ENCODE results near the gene CNN1.

CNN1 gene

GRCh38 chr19:11538232-11539036 lies at the start of gene CNN1:
Gene CNN1, plus strand, starts transcription at chr19:11538851. Its CDS starts 77 bp downstream, at chr19:11538928.
- Mint-ChIP-seq H3K4me1 (peaks cover 23% of the 10 kb centered on the region), H3K36me3 (no peaks in the 10 kb centered on the region), H3K4me3 (peak within 1 kb of the TSS; percentile 14), H3K27me3 (peaks cover 7% of the 10 kb centered on the region), H3K9me3 (no peaks in the 10 kb centered on the region), H3K27ac (no peak within 1 kb of the TSS)
- DNase-seq (ENCODE audit: low spot score in 2 of 2) (no peak), ATAC-seq (ENCODE audit: low read depth) (no peak)

- peaks cover 19% of the 10 kb centered on the region for H3K36me3 Mint-ChIP-seq
- DNase-seq (ENCODE audit: low spot score in 2 of 2) = no peak
- no peaks in the 10 kb centered on the region for H3K9me3 Mint-ChIP-seq
- ATAC-seq (ENCODE audit: low read depth) = no peak
- H3K4me1 Mint-ChIP-seq = peaks cover 3% of the 10 kb centered on the region
- H3K27me3 Mint-ChIP-seq = no peaks in the 10 kb centered on the region
- H3K27ac Mint-ChIP-seq = no peak overlapping the region
- no peak overlapping the region for H3K4me3 Mint-ChIP-seq
Measured at GRCh38 chr19:11489378-11489777, 49.3 kb upstream of the CNN1 start.

GRCh38 chr19:11494634-11495285 lies 43.9 kb upstream of the CNN1 start:
- no peak for ATAC-seq (ENCODE audit: low read depth)
- Mint-ChIP-seq H3K4me3 (no peak overlapping the region), H3K9me3 (no peaks in the 10 kb centered on the region), H3K36me3 (peaks cover 18% of the 10 kb centered on the region), H3K4me1 (peaks cover 4% of the 10 kb centered on the region), H3K27me3 (no peaks in the 10 kb centered on the region), H3K27ac (no peak overlapping the region)
- DNase-seq (ENCODE audit: low spot score in 2 of 2) = no peak

GRCh38 chr19:11495481-11495880 lies 43.2 kb upstream of the CNN1 start:
- Mint-ChIP-seq H3K27ac (no peak overlapping the region), H3K36me3 (peaks cover 17% of the 10 kb centered on the region), H3K4me3 (no peak overlapping the region), H3K4me1 (peaks cover 3% of the 10 kb centered on the region), H3K9me3 (no peaks in the 10 kb centered on the region), H3K27me3 (no peaks in the 10 kb centered on the region)
- ATAC-seq (ENCODE audit: low read depth) (no peak), DNase-seq (ENCODE audit: low spot score in 2 of 2) (no peak)

- Mint-ChIP-seq H3K4me1 (peaks cover 3% of the 10 kb centered on the region), H3K36me3 (peaks cover 16% of the 10 kb centered on the region), H3K9me3 (no peaks in the 10 kb centered on the region), H3K27me3 (no peaks in the 10 kb centered on the region), H3K27ac (no peak overlapping the region), H3K4me3 (no peak overlapping the region)
- no peak for ATAC-seq (ENCODE audit: low read depth)
- DNase-seq (ENCODE audit: low spot score in 2 of 2) = no peak
Measured at GRCh38 chr19:11495885-11496284, 42.8 kb upstream of the CNN1 start.

- Mint-ChIP-seq H3K36me3 (peaks cover 15% of the 10 kb centered on the region), H3K27me3 (no peaks in the 10 kb centered on the region), H3K27ac (no peak overlapping the region), H3K4me1 (peaks cover 5% of the 10 kb centered on the region), H3K9me3 (no peaks in the 10 kb centered on the region), H3K4me3 (no peak overlapping the region)
- ATAC-seq (ENCODE audit: low read depth) (peak; percentile 84), DNase-seq (ENCODE audit: low spot score in 2 of 2) (peak; percentile 56 to 63)
Measured at GRCh38 chr19:11496391-11497163, 42.1 kb upstream of the CNN1 start.

- no peaks in the 10 kb centered on the region for H3K27me3 Mint-ChIP-seq
- peaks cover 12% of the 10 kb centered on the region for H3K36me3 Mint-ChIP-seq
- H3K4me1 Mint-ChIP-seq = peaks cover 8% of the 10 kb centered on the region
- peak overlapping the region; percentile 8 for H3K27ac Mint-ChIP-seq
- H3K4me3 Mint-ChIP-seq = no peak overlapping the region
- DNase-seq (ENCODE audit: low spot score in 2 of 2) (no peak), ATAC-seq (ENCODE audit: low read depth) (no peak)
- H3K9me3 Mint-ChIP-seq = no peaks in the 10 kb centered on the region
Measured at GRCh38 chr19:11499220-11499726, 39.4 kb upstream of the CNN1 start.

- no peak overlapping the region for H3K4me3 Mint-ChIP-seq
- no peak overlapping the region for H3K27ac Mint-ChIP-seq
- H3K4me1 Mint-ChIP-seq = peaks cover 15% of the 10 kb centered on the region
- no peak for DNase-seq (ENCODE audit: low spot score in 2 of 2)
- no peaks in the 10 kb centered on the region for H3K9me3 Mint-ChIP-seq
- ATAC-seq (ENCODE audit: low read depth) = no peak
- H3K36me3 Mint-ChIP-seq = peaks cover 10% of the 10 kb centered on the region
- no peaks in the 10 kb centered on the region for H3K27me3 Mint-ChIP-seq
Measured at GRCh38 chr19:11499890-11500420, 38.7 kb upstream of the CNN1 start.

- Mint-ChIP-seq H3K36me3 (peaks cover 6% of the 10 kb centered on the region), H3K4me1 (peaks cover 18% of the 10 kb centered on the region), H3K27ac (peak overlapping the region; percentile 94), H3K4me3 (peak overlapping the region; percentile 95), H3K27me3 (no peaks in the 10 kb centered on the region), H3K9me3 (no peaks in the 10 kb centered on the region)
- DNase-seq (ENCODE audit: low spot score in 2 of 2) (no peak), ATAC-seq (ENCODE audit: low read depth) (no peak)
Measured at GRCh38 chr19:11504502-11505031, 34.1 kb upstream of the CNN1 start.

GRCh38 chr19:11505032-11505503 lies 33.6 kb upstream of the CNN1 start:
- DNase-seq (ENCODE audit: low spot score in 2 of 2) = peak; percentile 93 to 98
- Mint-ChIP-seq H3K4me1 (peaks cover 18% of the 10 kb centered on the region), H3K4me3 (peak overlapping the region; percentile 95), H3K36me3 (peaks cover 5% of the 10 kb centered on the region), H3K27ac (peak overlapping the region; percentile 94), H3K27me3 (no peaks in the 10 kb centered on the region), H3K9me3 (no peaks in the 10 kb centered on the region)
- ATAC-seq (ENCODE audit: low read depth) = peak; percentile 88

- H3K4me3 Mint-ChIP-seq = peak within 1 kb of the TSS; percentile 95
- DNase-seq (ENCODE audit: low spot score in 2 of 2) (peak; percentile 95 to 97), ATAC-seq (ENCODE audit: low read depth) (peak; percentile 62)
- H3K4me1 Mint-ChIP-seq = peaks cover 18% of the 10 kb centered on the region
- H3K36me3 Mint-ChIP-seq = peaks cover 3% of the 10 kb centered on the region
- no peaks in the 10 kb centered on the region for H3K9me3 Mint-ChIP-seq
- no peaks in the 10 kb centered on the region for H3K27me3 Mint-ChIP-seq
- H3K27ac Mint-ChIP-seq = peak within 1 kb of the TSS; percentile 94
Measured at GRCh38 chr19:11505504-11506100, 33.0 kb upstream of the CNN1 start, which contains the start of gene ZNF653. Gene ZNF653, minus strand, starts transcription at chr19:11505839. Its CDS starts 53 bp downstream, at chr19:11505786.

DNA sequence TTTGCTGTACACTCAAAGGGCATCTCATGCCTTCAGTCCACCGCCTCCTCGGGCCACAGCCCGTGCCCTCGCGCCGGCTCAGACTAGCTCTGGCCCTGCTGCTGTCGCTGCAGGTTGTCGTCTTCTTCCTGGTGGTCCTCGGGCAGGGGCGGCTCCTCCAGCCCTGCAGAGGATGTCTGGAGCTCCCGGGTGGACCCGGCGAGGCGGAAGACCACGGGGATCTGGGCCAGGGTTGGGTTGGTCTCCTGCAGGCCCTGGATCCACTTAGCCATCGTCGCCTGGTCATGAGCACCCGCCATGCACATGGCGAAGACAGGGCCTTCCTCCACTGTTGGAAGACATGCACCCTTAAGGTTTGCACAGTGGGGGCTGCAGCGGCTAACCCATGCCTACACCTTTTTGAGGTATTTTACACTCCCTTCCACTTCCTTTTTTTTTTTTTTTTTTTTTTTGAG lies 32.5 kb upstream of the CNN1 start:
- ATAC-seq (ENCODE audit: low read depth) = peak; percentile 12
- H3K4me1 Mint-ChIP-seq = peaks cover 18% of the 10 kb centered on the region

DNA sequence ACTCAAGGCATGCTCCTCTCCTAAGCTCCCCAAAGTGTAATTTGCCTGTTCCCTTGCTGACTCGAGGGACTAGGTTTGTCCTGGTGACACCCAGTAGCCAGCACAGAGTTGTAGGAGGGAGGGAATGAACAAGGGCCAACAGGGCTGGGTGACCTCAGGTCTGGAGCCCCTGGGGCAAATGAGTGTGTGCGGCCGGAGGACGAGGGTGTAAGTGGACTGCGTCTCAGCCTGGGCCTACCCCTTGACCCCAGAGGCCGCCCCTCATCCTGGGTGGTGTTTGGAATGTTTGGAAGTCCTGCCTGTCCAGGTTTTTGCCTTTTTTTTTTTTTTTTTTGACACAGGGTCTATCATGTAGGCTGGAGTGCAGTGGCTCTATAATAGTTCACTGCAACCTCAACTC lies 31.7 kb upstream of the CNN1 start:
- Mint-ChIP-seq H3K27me3 (no peaks in the 10 kb centered on the region), H3K4me1 (peaks cover 16% of the 10 kb centered on the region), H3K9me3 (no peaks in the 10 kb centered on the region), H3K36me3 (peaks cover 7% of the 10 kb centered on the region), H3K27ac (peak overlapping the region; percentile 18), H3K4me3 (peak overlapping the region; percentile 57)
- ATAC-seq (ENCODE audit: low read depth) = no peak
- no peak for DNase-seq (ENCODE audit: low spot score in 2 of 2)

More for the DNA sequence above, 32.5 kb upstream of the CNN1 start:
- Mint-ChIP-seq H3K36me3 (peaks cover 7% of the 10 kb centered on the region), H3K27me3 (no peaks in the 10 kb centered on the region), H3K27ac (peak overlapping the region; percentile 94), H3K4me3 (peak overlapping the region; percentile 95), H3K9me3 (no peaks in the 10 kb centered on the region)
- no peak for DNase-seq (ENCODE audit: low spot score in 2 of 2)
